Activated gamma-delta T cell treated with anti-CD3 and anti-CD28 coated beads, Interleukin-2, amount 50 U/mL, for 16 hours (primary cell): ENCODE data around the gene S100A9.

Source experiments
- DNase-seq: peaks from one replicate; pipeline ENCODE4 v3.0.0-alpha.2; 2020; ENCODE audit warnings: low read depth

S100A9 gene

DNA sequence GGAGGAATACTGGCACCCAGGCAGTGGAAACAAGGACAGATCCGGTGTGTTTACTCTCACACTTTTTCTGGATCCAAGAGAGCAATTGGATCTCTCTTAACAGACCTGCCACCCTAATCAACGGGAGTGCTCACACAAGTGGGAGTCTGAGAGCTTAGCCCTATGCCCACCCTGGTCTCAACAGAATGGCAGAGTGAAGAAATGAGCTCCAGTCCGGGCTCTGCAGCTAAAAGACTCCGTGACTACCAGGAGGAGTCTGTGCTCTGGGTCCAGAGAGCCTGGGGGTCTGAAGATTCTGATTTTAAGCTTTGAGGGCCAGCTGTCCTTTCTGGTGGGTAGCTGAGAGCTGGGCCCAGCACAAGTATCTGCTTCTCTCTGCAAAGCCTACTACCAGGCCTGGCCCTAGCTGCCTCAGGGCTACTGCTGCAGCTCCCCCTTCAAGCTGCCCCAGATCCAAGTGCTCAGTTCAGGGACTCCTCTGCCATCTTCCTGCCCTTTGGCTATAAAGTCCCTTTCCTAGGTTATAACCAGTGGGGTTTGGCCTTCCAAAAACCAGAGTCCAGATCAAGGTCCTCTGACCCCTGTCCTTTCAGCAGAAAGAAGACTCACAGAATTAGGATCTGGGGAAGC is 3.9 kb downstream of the S100A9 start:
- DNase-seq = no peak

- DNase-seq = no peak
These were observed 4.6 kb downstream of the S100A9 start for GRCh38 chr1:153362187-153362775.

DNA sequence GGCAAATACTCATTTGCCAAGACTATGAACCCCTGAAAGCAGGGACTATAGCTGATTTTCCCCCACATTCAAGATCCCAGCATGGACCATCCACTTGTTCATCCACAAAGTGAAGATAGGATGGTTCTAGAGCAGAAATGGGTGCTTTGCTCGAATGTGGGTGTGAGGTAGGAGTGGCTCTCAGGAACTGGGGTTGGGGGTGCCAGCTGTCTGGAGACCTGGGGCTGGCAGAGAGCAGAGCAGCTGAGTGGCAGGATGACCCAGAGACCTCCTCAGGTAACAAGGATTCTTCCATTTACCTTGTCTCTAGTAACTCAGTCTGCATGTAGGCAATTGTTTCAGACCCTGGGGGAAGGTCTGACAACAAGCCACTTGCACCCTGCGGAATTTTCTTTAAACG is 6.0 kb downstream of the S100A9 start:
- DNase-seq = no peak

DNA sequence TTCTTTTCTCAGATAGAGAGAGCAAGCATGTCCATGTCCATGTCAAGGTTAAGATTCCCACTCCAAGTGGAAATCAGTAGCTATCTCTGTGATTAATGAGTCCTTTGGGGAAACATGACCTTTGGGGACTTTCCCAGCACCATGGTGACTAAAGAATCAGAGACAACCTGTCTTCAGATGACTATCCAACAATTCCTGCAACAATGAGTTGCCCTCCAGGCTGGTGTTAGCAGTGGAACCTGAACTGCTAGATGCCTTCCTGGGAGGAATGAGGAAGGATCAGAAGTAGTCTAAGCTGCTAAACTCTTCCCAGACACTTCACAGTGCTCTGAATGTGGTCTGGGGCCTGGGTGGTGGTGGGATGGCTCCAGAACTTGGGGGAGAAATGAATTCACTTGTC is 6.5 kb downstream of the S100A9 start:
- DNase-seq = no peak

DNA sequence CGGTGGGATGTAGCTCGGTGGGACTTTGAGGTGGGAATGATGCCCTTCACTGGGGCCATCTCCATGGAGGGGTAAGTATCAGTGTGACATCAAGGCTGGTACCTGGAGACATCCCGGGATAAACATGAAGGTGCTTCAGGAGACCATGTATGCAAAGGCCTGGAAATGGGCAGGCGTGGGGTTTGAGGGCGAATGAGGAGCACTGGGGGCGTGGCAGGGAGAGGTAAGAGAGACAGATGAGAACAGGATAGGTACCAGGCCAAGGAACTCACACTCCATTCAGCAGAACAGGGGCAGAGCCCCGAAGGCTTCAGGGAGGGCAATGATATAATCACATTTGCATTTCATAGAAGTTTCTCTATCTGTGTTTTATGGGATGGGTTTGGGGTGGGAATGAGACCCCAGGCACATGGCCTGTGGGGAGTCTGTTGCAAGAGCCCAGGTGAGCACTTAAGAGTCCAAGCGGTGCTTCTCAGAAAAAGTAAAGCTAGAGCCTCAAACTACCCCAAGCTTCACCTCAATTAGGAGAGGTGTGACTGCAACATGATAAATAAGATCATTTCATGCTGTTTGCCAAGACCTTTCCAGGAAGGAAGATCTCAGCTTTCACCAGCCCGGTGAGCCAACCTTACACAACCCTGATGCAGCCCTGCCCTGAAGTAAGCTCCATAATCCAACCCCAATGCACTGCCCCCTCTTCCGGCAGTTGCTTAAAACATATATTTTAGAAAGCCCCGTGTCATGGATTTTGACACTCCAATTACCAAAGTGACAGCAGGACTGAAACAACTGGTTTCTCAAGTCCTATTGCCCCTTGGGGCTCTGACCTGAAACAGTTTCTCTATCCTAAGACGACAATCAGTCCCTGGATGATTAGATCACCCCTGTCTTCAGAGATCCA is 7.4 kb downstream of the S100A9 start:
- DNase-seq = no peak

DNA sequence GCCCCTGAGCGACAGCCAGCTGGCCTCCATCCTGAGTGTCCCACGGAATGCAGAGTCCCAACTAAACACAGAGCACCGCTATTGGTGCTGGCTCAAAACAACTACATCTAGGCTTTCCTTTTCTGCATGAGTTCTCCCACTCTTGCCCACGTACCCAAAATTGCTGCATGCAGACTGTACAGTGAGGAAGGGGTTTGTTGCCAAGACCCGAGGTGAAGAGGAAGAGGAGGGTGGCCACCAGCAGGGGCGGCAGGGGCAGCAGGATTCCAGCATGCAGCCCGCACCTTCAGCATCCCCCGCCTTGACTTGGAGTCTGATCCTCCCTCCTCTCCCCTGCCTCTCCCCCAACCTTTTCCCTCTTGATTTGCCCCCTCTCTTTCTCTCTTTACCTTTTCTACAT is 8.0 kb downstream of the S100A9 start:
- DNase-seq = no peak

GRCh38 chr1:153366261-153366660 is 8.6 kb downstream of the S100A9 start:
- DNase-seq = no peak

GRCh38 chr1:153367090-153367489 is 9.4 kb downstream of the S100A9 start:
- no peak for DNase-seq

GRCh38 chr1:153368495-153368894 is 10.8 kb downstream of the S100A9 start:
- DNase-seq = no peak

GRCh38 chr1:153370146-153370545 is 12.5 kb downstream of the S100A9 start:
- DNase-seq = no peak

GRCh38 chr1:153371231-153371630 is 13.6 kb downstream of the S100A9 start:
- DNase-seq = no peak

DNA sequence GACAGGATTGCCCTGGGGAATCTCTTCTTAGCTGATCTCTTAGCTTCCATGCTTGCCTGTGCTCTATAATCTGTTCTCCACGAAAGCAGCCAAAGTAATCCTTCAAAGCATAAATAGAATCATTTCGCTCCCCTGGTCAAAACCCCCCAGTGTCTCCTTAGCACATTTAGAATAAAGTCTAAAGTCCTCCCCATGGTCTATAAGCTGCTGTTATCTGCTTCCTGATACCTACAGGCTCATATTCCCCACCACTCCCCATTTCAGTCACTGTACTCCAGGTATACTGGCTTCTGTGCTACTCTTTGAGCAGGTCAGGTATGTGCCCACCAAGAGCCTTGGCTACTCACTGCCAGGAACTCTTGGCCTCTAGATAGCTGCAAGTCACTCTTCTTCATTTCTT is 14.9 kb downstream of the S100A9 start:
- DNase-seq = no peak

DNA sequence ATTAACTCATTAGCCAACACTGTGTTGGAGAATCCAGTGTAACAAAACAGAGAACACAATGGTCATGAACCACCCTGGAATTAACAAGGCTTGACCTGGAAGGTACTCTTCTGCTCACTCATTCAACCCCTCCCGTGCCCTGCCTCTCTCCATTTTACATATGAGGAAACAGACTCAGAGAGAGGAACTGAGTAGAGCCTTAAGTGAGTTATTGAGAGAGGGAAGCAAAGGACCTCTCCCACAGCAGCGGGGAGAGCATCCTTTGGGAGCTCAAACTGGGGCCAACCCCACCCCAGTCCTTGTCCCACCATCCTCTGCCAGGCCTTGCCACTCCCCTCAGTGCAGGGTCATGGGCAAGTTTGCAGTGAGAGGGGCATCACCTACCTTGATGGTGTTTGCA is 16.4 kb downstream of the S100A9 start:
- DNase-seq = no peak

- no peak for DNase-seq
These were observed 17.9 kb downstream of the S100A9 start, which contains the start of gene S100A12 for GRCh38 chr1:153375511-153375910. TSS of gene S100A12 (minus strand) at chr1:153375621. CDS start at chr1:153374592, 1,029 bp downstream.

DNA sequence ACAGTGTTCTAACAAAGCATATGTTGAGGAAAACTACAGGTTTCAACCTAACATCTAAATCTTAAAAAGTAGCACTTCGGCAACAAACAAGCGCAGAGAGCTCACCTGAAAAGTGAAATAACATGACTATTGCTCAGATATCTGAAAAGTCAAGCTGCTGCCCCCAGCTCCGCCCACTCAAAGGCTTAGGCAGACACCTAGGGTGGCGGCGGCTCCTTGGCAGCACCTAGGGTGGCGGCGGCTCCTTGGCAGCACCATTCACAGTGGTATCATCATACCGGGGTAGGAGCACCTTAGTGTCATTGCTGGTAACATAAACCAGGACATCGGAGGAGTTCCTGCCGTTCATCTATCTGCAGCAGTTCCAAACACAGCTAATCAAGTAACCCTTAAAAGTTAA is 21.9 kb downstream of the S100A9 start:
- no peak for DNase-seq

DNA sequence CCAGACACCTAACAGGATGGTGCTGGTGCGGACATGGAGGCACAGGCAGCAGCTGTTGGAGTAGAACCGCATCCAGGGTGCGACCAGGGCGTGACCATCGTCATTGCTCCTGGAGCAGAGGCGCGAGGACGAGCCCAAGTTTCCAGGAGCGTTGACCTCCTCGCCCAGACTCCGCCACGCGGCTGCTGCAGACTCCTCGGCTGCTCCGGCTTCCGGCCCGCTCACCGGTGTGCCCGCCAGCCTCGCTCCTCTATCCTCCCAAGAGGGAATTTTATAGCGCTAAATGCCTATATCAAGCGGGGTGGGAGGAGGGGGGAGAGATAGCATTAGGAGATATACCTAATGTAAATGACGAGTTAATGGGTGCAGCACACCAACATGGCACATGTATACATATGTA is 23.1 kb downstream of the S100A9 start:
- no peak for DNase-seq

DNA sequence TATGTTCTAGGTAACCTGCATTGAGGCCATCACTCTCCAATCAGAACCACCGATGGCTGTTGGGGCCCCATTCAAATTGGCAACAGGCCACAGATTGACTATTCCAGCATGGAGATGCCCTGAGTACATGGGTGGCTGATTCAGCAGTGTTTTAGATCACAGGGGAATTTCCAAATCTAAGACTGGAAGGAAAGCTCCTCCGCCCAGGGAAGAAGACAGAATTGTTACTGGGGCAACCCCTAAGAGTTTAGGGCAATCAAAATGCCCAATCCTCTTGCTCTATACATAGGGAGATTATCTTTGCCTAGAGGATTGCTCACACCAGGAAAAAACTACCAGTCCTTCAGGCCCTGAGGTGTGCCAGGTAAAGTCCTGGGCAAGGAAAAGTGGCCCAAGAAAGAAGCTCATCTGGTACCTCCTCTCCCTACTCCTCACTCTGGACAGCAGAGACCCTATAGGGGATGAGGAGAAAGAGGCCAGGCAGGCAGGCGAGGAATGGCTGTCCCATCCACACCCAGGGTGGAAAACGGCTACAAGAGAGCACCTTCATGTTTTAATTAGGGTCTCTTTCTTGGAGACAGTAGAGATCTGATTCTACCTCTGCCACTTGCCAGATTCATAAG is 27.4 kb downstream of the S100A9 start:
- no peak for DNase-seq

DNA sequence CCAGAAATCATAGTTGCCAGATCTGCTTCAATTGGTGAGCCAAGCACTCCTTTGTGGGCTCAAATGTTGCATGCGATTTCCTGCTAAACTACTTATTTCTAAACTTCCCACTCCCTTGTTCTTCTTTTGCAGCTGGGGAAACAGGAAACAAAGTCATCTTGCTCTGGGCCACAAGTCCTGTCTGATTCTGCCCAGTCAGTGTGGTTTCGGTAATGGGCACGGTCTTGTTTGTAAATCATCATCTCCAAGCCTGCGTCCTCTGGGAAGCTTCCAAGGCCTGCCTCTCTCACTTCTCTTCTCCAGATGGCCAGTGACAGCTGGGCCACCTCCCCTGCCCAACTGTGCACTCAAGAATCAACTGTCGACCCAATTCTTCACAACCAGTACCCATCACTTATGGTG is 28.8 kb downstream of the S100A9 start:
- DNase-seq = no peak

DNA sequence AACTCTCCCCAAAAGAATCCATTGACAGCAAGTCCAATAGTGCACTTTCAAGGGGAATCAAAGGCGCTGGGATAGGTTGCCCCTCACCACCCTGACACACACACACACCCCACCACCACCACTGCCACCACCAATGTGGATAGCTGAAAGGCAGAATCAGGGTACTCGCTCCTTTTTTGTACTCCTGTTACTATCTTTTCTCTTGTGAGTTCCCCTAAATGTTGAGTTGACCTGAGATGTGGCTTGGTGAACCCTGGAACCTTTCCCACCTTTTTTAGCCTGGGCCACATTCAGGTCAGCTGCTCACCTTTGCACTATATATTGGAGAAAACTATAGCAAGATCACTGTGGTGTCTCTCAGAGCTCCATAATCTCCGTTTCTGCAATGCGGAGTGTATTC is 29.3 kb downstream of the S100A9 start:
- no peak for DNase-seq

GRCh38 chr1:153387785-153388184 is 30.1 kb downstream of the S100A9 start:
- DNase-seq = no peak

DNA sequence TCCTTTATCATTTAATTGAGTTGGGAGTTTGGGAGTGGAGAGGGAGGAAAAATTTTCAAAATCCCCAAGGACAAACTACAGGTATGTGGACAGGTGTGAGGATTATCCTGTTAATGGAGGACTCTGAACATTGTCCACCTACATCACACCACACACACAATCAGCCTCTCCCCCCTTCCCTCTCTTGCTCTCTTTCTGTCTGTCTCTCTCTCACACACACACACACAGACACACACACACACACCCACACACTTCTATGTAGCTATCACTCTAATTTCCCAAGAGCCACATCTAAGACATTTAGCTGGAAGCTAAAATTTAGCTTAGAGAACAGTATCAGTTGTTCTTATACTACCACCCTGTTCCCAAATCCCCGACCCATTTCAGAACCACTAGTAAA is 31.7 kb downstream of the S100A9 start:
- DNase-seq = no peak

GRCh38 chr1:153389973-153390879 is 32.6 kb downstream of the S100A9 start:
- DNase-seq = no peak
